Measurements from ENCODE around the gene BNC2. TPM values are rescaled to one million over a fixed set of nuclear protein-coding genes. Genes with fewer than 3 reads are reported as not detected.

The BNC2 gene
- 4.6 to 6.9 TPM (median 6.4 TPM) in 5 replicates for total RNA-seq (2022; extraction: Qiagen RNA extraction)

GRCh38 chr9:16870596-16871335 is at the start of gene BNC2:
Gene BNC2 (minus strand): TSS chr9:16870670. CDS start chr9:16870648, 22 bp downstream.

